ENCODE measurements around the gene NEMP2. TPM values are rescaled to one million over a fixed set of nuclear protein-coding genes. Genes with fewer than 3 reads are reported as not detected.

NEMP2 gene
- polyA plus RNA-seq, 1 donor from 2014 or later: 1.1 TPM

GRCh38 chr2:190467575-190468083 is 66.9 kb downstream of the NEMP2 start:
- Histone ChIP-seq H2AFZ (ENCODE audit: low read depth, low read length) (no peak overlapping the region), H3K9me3 (ENCODE audit: low read length) (no peaks in the 10 kb centered on the region), H3K27ac (ENCODE audit: low read length) (no peak overlapping the region), H3K36me3 (ENCODE audit: insufficient read depth, low read length) (no peaks in the 10 kb centered on the region), H3K4me3 (ENCODE audit: low read length) (no peak overlapping the region), H3K27me3 (ENCODE audit: insufficient read depth, low read depth, low read length) (no peaks in the 10 kb centered on the region), H3K79me2 (replicated peaks; ENCODE audit: insufficient read depth, low read length) (no peaks in the 10 kb centered on the region), H3K9ac (ENCODE audit: low read length) (no peak overlapping the region), H3K9me2 (ENCODE audit: insufficient read depth, low read length) (no peaks in the 10 kb centered on the region), H4K20me1 (ENCODE audit: insufficient read depth) (no peaks in the 10 kb centered on the region), H3F3A (ENCODE audit: insufficient read depth, low read length, poor library complexity, severe bottlenecking) (no peaks in the 10 kb centered on the region), H3K4me2 (ENCODE audit: low read length) (no peak overlapping the region)
- TF ChIP-seq EP300 (conservative IDR thresholded peaks at IDR 0.05; ENCODE audit: poor library complexity, severe bottlenecking) (no peak), CTCF (IDR thresholded peaks at IDR 0.05; ENCODE audit: poor library complexity, severe bottlenecking) (no peak), RAD21 (conservative IDR thresholded peaks at IDR 0.05) (no peak), REST (IDR thresholded peaks at IDR 0.05; ENCODE audit: borderline replicate concordance) (no peak), TAF1 (IDR thresholded peaks at IDR 0.05; ENCODE audit: low read depth) (no peak), POLR2AphosphoS5 (IDR thresholded peaks at IDR 0.05) (no peak), EZH2 (IDR thresholded peaks at IDR 0.05; ENCODE audit: borderline replicate concordance, insufficient read depth, low read length, poor library complexity, severe bottlenecking) (no peak), MXI1 (conservative IDR thresholded peaks at IDR 0.05; ENCODE audit: poor library complexity, severe bottlenecking) (no peak), SMC3 (conservative IDR thresholded peaks at IDR 0.05; ENCODE audit: poor library complexity) (no peak)

- Histone ChIP-seq H3K4me2 (ENCODE audit: low read length) (no peak overlapping the region), H3K9ac (ENCODE audit: low read length) (no peak overlapping the region), H3K79me2 (replicated peaks; ENCODE audit: insufficient read depth, low read length) (no peaks in the 10 kb centered on the region), H3K9me2 (ENCODE audit: insufficient read depth, low read length) (no peaks in the 10 kb centered on the region), H3K36me3 (ENCODE audit: insufficient read depth, low read length) (no peaks in the 10 kb centered on the region), H4K20me1 (ENCODE audit: insufficient read depth) (no peaks in the 10 kb centered on the region), H2AFZ (ENCODE audit: low read depth, low read length) (no peak overlapping the region), H3K9me3 (ENCODE audit: low read length) (no peaks in the 10 kb centered on the region), H3K4me3 (ENCODE audit: low read length) (no peak overlapping the region), H3F3A (ENCODE audit: insufficient read depth, low read length, poor library complexity, severe bottlenecking) (no peaks in the 10 kb centered on the region), H3K27ac (ENCODE audit: low read length) (no peak overlapping the region), H3K27me3 (ENCODE audit: insufficient read depth, low read depth, low read length) (no peaks in the 10 kb centered on the region)
- no peak for TF ChIP-seq MXI1 (conservative IDR thresholded peaks at IDR 0.05; ENCODE audit: poor library complexity, severe bottlenecking)
- TF ChIP-seq REST (IDR thresholded peaks at IDR 0.05; ENCODE audit: borderline replicate concordance): no peak
- TF ChIP-seq SMC3 (conservative IDR thresholded peaks at IDR 0.05; ENCODE audit: poor library complexity): no peak
- TF ChIP-seq RAD21 (conservative IDR thresholded peaks at IDR 0.05): no peak
- no peak for TF ChIP-seq TAF1 (IDR thresholded peaks at IDR 0.05; ENCODE audit: low read depth)
- TF ChIP-seq CTCF (IDR thresholded peaks at IDR 0.05; ENCODE audit: poor library complexity, severe bottlenecking): no peak
- TF ChIP-seq EZH2 (IDR thresholded peaks at IDR 0.05; ENCODE audit: borderline replicate concordance, insufficient read depth, low read length, poor library complexity, severe bottlenecking): no peak
Measured at GRCh38 chr2:190466819-190467446, 67.6 kb downstream of the NEMP2 start.
